Activated T-cell treated with anti-CD3 and anti-CD28 coated beads for 4 hours (primary cell): ENCODE measurements around the gene MED26.
"Not testable (repeated sequence)": the region's sequence is repeated elsewhere in the genome, so short reads cannot be mapped to it uniquely, and the experiment has no call there.

ENCODE experiments used
- DNase-seq: peaks from one replicate; pipeline ENCODE4 v3.0.0-alpha.2; 2020

Gene MED26, protein sequence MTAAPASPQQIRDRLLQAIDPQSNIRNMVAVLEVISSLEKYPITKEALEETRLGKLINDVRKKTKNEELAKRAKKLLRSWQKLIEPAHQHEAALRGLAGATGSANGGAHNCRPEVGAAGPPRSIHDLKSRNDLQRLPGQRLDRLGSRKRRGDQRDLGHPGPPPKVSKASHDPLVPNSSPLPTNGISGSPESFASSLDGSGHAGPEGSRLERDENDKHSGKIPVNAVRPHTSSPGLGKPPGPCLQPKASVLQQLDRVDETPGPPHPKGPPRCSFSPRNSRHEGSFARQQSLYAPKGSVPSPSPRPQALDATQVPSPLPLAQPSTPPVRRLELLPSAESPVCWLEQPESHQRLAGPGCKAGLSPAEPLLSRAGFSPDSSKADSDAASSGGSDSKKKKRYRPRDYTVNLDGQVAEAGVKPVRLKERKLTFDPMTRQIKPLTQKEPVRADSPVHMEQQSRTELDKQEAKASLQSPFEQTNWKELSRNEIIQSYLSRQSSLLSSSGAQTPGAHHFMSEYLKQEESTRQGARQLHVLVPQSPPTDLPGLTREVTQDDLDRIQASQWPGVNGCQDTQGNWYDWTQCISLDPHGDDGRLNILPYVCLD

DNA sequence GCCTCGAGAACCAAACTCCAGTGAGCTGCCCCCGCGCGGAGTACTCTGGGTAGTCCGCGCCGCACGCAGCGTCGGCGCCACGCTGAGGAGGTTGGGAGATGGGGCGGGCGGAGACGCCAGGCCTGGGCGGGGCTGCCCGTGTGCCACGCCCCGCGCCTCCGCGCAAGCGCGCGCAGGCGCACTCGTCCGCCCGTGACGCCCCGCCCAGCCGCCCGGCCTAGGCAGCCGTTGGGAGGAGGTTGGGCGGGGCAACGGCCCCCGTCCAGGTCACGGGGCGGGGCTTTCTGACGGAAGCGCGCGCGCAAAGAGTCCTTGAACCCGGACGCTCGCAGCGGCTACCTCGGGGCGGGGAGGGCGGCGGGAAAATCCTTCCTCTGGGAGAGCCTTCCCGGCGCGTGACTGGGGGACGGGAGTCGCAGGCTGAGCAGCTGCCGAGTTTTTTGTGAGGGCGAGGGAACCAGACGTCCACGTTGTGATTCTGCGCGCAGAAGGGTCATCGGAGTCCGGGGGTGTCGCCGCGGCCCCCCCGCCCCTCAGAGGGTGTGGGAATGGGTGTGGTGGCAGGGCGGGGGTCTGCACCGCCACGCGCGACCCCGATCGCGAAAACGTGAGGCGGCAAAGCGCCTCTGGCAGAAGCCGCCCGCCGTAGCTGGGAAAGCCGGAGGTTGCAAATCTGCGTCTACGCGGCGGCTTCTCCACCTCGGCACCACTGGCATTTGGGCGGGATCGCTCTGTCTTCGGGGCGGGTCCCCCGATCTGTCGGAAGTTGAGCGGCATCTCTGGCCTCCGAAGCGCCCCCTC, at the start of gene MED26:
MED26 (minus strand) TSS at position 22 of the 801 bp plus-strand sequence. CDS start 261 bp downstream, outside the sequence.
- peak; percentile 93 for DNase-seq

DNA sequence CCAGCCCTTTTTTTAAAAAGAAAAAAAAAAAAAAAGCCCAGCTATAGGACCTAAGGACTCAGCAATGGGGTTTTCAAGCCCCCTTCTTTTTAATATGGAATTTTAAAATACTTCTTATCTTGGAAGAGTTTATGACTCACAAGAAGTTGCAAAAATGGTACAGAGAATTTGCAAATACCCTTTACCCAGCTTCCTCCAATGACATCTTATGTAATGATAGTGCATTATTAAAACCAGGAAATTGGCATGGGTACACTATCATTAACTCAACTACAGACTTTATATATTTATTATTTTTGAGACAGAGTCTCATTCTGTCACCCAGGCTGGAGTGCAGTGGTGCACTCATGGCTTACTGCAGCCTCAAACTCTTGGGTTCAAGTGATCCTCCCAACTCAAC, 49.1 kb upstream of the MED26 start:
- no peak for DNase-seq

DNA sequence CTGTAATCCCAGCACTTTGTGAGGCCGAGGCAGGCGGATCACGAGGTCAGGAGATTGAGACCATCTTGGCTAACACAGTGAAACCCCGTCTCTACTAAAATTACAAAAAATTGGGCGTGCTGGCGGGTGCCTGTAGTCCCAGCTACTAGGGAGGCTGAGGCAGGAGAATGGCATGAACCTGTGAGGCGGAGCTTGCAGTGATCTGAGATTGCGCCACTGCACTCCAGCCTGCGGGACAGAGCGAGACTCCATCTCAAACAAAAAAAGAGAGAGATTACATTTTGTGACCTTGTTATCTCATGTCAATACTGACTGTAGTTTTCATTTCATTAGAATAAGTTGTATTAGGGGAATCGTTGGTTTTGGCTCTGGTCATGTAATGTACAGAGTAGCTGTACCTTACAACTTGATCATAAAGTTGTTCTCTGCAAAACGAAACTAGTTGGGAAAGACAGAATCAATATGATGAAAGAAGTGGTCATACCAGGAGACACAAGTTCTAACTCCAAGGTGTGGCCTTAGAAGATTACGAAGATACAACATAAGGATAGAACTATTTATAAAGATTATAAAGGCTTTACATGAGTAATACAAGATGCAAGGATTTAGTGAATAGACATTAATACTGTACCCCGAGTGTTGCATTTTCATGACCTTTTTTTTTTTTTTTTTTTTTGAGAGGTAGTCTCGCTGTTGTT, 48.2 kb upstream of the MED26 start:
- DNase-seq = no peak

DNA sequence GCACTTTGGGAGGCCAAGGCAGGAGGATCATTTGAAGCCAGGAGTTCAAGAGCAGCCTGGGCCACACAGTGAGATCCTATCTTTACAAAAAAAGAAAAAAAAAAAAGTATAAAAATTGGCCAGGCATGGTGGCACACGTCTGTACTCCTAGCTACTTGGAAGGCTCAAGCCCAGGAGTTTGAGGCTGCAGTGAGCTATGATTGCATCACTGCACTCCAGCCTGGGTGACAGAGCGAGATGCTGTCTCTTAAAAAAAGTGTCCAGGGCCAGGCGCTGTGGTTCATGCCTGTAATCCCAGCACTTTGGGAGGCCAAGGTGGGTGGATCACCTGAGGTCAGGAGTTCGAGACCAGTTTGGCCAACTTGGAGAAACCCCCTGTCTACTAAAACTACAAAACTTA, 45.8 kb upstream of the MED26 start:
- not testable (repeated sequence) for DNase-seq

DNA sequence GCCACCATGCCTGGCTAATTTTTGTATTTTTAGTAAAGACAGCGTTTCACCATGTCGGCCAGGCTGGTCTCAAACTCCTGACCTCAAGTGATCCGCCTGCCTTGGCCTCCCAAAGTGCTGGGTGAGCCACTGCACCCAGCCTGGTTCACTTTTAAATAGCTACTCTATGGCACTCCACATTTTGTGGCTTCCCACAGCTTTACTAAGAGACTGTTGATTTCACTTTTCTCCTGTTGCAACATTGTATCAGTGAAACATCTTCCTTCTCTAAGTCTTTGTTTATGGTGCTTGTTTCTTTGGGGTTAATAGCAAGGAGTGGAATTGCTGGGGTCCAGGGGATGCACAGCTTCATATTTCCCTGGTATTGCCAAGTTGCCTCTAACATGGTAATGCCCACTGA, 45.2 kb upstream of the MED26 start:
- no peak for DNase-seq

DNA sequence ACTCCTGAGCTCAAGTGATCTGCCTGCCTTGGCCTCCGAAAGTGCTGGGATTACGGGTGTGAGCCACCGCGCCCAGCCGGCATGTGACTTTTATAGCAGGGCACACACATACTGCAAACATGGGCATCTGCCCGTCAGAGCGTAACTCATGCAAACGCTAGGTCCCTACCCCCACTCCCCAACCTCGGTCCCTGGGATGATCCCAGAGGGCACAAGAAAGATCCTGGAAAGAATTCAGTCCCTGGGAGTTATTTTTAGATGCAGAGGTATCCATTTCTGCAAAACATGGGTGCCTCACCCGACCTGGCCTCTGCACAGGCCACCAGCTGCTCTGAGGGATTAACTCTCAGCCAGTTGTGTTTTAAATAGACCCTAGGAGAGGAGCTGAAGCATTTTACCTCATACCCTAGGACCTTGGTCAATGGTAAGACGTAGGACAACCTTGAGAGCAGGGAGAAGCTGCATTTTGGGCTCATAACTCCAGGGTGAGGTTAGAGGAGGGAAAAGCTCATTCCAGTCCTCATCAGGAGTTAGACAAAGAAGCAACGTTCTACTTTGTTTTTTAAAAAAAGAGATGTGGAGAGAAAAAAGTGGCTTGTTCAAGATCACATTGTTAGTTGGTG, 43.8 kb upstream of the MED26 start:
- no peak for DNase-seq

DNA sequence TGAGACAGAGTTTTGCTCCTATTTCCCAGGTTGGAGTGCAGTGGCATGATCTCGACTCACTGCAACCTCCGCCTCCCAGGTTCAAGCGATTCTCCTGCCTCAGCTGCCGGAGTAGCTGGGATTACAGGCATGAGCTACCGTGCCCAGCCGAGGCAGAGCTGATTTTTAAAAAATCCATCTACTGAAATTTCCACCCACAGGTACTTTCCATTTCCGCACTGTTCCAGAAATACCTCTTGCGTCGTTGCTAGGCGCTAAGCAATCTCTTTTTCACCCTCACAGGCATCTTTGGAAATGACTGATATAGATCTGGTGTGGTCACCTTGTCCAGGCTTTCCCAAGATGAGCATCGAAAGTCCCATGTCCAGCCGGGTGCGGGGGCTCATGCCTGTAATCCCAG, 42.3 kb upstream of the MED26 start:
- DNase-seq = no peak

DNA sequence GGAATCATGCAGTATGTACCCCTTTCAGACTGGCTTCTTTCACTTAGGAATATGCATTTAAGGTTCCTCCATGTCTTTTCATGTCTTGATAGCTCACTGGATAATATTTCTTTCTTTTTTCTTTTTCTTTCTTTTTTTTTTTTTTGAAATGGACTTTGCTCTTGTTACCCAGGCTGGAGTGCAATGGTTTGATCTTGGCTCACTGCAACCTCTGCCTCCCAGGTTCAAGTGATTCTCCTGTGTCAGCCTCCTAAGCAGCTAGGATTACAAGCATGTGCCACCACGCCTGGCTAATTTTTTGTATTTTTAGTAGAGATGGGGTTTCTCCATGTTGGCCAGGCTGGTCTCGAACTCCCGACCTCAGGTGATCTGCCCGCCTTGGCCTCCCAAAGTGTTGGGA, 40.7 kb upstream of the MED26 start:
- DNase-seq = not testable (repeated sequence)

DNA sequence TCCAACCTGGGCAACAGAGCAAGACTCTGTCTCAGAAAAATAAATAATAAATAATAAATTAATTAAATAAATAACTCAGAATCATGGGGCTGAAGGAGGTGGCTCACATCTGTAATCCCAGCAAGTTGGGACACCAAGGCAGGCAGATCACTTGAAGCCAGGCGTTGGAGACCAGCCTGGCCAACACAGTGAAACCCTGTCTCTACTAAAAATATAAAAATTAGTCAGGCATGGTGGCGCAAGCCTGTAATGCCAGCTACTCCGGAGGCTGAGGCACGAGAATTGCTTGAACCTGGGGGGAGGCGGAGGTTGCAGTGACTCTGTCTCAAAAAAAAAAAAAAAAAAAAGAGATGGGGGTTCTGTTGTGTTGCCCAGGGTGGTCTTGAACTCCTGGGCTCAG, 40.2 kb upstream of the MED26 start:
- DNase-seq = no peak

DNA sequence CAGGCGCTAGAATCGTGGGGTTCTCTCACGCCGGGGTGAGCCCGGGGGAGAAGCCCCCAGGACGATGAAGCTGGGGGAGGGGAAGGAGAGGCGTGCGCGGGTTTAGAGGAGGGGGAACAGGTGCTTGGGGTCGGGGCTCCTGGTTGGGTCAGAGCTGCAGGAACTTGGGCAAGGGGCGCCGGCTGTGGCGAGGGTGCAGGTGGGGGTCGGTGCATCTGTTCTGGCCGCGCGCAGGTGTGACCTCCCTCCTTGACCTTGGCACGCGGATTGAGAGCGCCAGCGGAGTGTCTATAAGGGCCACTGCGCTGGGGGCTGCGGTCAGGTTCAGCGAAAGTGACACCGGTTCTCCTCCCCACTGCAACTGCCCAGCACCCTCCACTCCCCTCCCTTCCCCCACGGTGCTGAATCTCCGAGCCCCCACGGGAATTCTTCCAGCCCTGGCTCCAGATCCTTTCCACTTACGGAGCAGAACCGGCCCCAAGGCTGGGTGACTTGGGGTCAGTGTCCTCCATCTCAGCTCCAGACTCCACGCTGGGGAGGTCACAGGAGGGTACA, 33.6 kb upstream of the MED26 start:
- peak; percentile 1 for DNase-seq

DNA sequence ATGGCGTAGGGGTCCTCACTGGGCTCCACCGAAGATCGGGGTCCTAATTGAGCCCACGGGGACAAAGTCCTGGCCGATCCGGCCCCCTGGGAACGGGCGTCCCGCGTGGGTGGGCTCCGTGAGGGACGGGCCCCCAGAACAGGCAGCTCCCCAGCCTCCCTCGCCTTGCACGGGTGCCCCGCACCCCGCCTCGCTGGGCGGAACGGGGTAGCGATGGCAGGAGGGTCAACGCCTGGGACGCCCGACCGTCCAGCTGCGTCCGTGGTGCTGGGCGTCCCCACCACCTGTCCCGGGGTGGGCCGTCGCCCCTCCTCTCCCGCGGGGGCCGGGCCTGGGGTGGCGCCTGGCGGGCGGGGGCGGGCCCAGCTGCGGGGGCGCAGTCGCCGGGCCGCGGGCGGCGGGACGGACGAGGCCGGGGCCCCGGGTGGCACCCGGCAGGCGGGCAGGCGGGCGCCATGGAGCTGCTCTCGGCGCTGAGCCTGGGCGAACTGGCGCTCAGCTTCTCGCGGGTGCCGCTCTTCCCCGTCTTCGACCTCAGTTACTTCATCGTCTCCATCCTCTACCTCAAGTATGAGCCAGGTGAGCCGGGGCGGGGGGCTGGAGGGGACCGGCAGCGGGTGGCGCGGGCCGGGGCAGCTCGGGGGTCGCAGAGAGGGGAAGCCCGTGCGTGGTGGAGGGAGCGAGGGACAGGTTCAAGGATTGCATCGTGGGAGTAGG, 32.9 kb upstream of the MED26 start, which contains the start of gene TMEM38A:
TMEM38A (plus strand) TSS at position 377 of the 717 bp plus-strand sequence; CDS start at position 456, 79 bp downstream.
- peak; percentile 21 for DNase-seq

DNA sequence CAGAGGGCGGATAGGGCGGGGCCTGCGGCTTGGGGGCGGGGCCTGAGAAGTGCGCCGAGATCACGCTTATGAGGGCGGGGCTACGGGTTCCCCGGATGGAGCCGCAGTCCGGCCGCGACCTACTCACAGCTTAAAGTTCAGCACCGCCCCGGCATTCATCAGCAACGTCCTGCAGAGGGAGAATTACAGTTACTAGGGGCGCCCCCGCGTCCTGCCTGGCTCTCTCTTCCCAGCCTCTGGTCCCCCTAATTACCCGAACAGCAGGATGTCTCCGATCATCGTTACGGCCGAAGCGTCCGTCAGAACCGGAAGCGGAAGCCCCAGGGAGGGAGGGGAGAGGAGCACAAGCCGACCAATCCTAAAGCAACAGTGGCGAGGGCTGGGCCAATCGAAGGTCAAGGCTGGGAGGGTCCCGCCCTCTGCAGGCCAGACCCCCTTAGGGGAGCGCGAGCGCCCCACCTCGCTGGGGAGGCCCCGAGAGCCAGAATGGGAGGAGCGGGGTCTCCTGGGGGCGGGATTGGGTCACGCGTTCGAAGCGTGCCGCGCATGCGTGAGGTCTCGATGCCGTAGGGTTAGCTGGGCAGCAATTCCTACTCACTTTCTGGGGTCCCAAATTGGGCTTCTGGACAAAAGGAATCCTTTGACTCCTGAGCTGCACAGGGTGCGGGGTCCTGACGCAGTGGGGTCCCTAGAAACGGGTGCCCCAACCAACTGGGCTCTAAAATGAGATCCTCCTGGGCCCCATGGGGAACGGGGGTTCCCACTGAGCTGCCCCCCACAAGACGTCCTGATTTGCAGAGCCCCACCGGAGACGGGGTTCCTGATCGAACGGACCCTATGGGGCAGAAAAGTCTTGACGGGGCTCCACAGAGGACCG, 32.1 kb upstream of the MED26 start, which contains the start of gene SMIM7:
SMIM7 (minus strand) TSS at position 313 of the 877 bp plus-strand sequence; CDS start at position 279, 34 bp downstream.
- DNase-seq = peak; percentile 96

DNA sequence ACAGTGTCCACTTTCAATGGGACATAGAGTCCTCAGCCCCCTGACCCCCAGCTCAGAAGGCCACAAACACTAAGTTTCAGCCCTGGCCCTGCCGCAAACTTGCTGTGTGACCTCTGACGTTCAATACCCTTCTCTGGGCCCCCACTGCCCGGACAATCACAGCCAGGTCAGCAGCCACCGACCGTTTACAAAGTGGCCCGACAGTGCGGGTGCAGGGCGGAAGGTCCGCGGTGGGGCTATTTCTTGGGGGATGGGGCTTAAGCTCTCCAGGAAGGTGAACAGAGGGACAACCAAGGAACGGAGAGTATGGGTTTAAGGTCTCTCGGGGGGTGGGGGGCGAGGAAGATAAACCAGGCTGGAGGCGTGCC, 31.4 kb upstream of the MED26 start:
- DNase-seq = no peak

DNA sequence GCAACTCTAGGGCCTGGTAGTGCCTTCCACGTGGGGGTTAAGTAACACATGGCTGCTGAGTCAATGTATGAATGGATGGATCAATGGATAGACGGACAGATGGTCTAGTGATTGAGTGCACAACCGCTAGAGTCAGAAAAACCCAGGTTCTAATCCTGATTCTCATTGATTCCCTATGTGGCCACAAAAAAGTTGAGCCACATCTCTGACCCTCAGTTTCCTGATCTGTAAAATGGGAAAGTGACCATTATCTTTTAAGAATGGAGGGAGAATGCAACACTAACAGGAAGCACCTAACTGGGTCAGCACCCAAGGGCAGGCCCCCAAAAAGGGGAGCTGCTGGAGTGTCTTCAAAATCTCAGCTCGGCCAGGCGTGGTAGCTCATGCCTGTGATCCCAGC, 29.4 kb upstream of the MED26 start:
- no peak for DNase-seq

DNA sequence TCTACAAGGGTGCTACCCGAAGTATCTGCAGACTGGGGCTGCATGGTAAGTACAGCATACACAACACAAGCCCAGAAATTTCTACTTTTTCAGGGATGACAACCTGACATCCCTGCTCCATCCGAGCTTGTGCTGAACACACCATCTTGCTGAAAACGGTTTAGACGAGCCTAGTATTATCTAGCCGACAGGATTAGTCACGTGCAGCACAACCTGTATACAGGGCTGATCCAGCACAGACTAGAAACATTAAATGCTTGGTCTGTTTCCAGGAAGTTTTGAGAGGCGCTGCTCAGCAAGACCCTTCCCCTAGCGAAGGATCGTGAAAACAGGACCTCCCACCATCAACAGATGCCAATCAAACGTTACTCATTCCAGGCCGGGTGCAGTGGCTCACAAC, 27.7 kb upstream of the MED26 start:
- DNase-seq = no peak

DNA sequence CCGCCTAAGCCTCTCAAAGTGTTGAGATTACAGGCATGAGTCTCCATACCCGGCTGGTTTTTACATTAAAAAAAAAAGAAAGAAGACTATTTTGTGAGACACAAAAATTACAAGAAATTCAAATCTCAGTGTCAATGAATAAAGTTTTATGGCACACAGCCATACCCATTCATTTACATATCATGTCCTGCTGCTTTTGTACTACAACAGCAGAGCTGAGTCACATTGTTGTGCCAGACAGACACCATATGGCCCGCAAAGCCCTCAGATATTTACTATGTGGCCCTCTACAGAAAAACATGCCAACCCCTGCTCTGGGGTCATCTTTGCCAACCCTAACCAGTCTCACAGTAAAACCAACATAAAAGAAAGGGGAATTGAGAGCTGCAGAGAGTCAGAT, 26.6 kb upstream of the MED26 start:
- DNase-seq = no peak

DNA sequence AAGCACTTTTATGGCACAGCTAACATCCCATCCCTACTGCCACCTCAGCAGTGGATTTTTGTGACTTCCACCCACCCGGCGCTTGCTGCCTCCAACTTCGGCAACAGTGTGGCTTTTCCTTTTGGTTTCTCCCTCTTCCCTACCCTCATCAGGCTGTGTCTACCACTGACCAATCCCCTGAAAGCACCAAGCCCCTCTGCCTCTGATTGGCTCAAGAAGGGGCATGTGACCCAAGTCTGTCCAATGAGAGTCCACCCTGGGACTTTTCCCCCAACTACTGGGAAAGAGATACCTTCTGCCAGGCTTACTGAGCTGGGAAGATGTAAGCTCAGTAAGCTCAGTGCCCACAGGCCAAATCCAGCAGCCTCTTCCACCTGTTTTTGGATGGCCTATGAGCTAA, 26.1 kb upstream of the MED26 start:
- no peak for DNase-seq

DNA sequence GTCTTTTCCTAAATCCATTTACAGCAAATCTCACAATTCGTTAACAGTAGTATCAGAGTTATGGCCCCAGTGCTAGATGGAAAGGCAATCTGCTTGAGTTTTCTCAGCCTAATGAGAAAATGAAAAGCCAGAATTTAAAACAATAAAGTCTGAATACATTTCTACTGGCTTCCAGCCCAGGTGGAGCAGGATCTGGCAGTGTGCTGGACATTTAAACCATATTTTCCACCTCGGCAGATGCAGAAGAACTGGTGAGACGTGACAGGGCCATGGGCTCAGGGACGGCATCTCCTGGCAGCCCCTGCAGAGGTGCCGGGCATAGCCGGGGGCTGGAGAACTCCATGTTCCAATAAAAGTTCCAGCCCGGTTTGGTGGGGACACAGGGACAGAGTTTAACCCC, 24.9 kb upstream of the MED26 start:
- DNase-seq = no peak

DNA sequence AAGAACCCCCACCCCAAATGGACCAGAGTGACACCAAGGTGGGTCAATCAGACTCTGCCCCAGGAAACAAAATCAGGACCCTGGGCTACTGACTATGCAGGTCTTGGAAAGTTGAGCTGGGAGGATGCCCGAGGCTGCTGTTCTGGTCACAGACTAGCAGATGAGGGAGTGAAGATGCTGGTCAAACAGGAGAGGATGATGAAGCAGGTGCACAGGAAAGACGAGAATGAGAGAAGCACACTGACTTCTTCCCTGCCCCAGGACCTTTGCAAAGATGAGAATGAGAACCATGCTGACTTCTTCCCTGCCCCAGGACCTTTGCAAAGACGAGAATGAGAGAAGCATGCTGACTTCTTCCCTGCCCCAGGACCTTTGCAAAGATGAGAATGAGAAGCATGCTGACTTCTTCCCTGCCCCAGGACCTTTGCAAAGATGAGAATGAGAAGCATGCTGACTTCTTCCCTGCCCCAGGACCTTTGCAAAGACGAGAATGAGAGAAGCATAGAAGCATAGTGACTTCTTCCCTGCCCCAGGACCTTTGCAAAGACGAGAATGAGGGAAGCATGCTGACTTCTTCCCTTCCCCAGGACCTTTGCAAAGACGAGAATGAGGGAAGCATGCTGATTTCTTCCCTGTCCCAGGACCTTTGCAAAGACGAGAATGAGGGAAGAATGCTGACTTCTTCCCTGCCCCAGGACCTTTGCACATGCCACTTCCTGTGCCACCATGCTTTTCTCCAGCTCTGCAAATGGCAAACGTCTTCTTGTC, 23.6 kb upstream of the MED26 start:
- DNase-seq = not testable (repeated sequence)

DNA sequence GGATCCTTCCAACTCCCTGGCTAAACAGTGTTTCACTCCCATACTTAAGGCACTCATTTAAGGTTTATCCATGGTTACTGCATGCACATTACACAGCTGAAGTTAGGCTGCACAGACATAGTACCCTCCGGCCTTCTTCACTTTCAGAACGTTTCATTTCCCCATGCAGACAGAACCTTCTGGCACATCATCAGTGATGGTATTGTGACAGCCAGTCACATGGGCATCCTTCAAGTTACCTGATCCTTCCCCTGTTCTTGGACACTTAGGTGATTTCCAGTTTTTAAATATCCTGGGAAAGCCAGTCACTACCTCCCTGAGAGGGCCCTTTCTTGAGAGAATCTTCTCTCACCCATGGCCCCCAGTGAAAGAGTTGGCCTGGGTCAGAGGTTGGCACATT, 22.8 kb upstream of the MED26 start:
- DNase-seq = no peak
